Measurements from ENCODE around the gene COMMD4.

Gene COMMD4

DNA sequence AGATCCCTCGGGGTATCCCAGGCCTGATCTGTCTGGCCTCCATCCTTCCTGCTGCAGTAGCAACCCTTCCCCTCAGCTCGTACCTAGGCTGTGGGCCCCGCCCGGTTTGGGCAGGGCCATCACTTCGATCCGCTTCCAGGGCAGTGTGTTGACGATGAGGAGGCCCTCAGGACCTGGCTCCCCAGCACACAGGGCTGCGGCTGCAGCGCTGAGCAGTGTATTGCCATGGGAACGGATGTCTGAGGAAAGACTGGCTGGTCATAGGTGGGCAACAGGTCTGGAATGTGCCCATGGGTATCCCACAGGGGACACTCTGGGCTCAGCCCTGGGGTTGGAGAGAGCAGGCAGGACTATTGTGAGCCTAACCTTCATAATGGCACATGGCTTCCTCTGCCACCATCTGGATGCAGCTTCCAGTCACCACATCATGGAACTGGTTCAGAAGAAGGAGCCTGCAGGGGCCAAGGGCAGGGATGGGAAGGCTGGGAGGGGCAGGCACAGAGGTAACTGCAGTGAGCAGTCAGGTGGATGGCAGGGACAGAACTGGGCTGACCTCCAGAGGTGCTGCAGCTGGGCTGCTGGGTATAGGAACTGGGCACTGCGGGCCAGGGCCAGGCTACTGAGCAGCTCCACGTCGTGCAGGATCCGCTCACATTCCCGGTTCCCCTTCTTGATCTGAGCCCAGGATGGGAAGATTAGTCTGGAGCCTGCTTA lies 23.8 kb downstream of the COMMD4 start:
- H3K4me1 ChIP-seq (ENCODE audit: insufficient read depth, insufficient read length), result peaks cover 7% of the 10 kb centered on the region
- no peak for TF ChIP-seq ZNF274 (IDR thresholded peaks at IDR 0.05; ENCODE audit: low read depth, low read length)
- no peak for TF ChIP-seq YY1 (IDR thresholded peaks at IDR 0.05; ENCODE audit: insufficient read depth, insufficient read length)
- no peak for TF ChIP-seq SUZ12 (IDR thresholded peaks at IDR 0.05; ENCODE audit: extremely low read depth, insufficient read depth, insufficient read length)
- H3K9me3 ChIP-seq (ENCODE audit: insufficient read depth, low read length), result no peaks in the 10 kb centered on the region
- no peaks in the 10 kb centered on the region for H3K27me3 ChIP-seq (ENCODE audit: insufficient read depth, insufficient read length)
- no peak for DNase-seq (ENCODE audit: low read depth, low spot score)
- no peak overlapping the region for H3K4me3 ChIP-seq (ENCODE audit: insufficient read length, low read depth)
- H3K36me3 ChIP-seq (ENCODE audit: insufficient read depth, insufficient read length, low read length), result peaks cover 91% of the 10 kb centered on the region
- H3K9ac ChIP-seq (ENCODE audit: insufficient read length, low read depth), result no peak overlapping the region

DNA sequence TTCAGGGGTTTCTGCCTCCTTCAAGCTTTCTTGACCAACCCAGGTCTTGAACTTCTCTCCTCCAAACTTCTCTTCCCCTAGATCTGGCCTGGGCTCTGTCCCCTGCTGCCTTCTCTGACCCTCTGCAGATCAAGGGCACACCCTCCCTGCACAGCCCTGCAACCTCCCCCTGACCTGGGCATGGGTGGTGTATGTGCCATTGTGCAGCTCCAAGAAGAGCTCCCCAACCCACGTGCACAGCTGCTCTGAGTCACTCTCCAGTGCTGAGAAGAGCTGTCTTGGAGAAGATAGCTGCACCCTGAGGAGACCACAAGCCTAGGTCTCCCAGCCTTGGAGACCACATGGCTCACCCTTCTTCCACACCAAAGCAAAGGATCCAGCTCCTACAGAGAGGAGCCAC lies 24.5 kb downstream of the COMMD4 start:
- Histone ChIP-seq H3K9me3 (ENCODE audit: insufficient read depth, low read length) (no peaks in the 10 kb centered on the region), H3K4me3 (ENCODE audit: insufficient read length, low read depth) (no peak overlapping the region), H3K36me3 (ENCODE audit: insufficient read depth, insufficient read length, low read length) (peaks cover 91% of the 10 kb centered on the region), H3K27me3 (ENCODE audit: insufficient read depth, insufficient read length) (no peaks in the 10 kb centered on the region), H3K9ac (ENCODE audit: insufficient read length, low read depth) (no peak overlapping the region), H3K4me1 (ENCODE audit: insufficient read depth, insufficient read length) (peaks cover 5% of the 10 kb centered on the region)
- no peak for TF ChIP-seq SUZ12 (IDR thresholded peaks at IDR 0.05; ENCODE audit: extremely low read depth, insufficient read depth, insufficient read length)
- TF ChIP-seq ZNF274 (IDR thresholded peaks at IDR 0.05; ENCODE audit: low read depth, low read length), result no peak
- TF ChIP-seq YY1 (IDR thresholded peaks at IDR 0.05; ENCODE audit: insufficient read depth, insufficient read length), result no peak
- DNase-seq (ENCODE audit: low read depth, low spot score), result no peak

DNA sequence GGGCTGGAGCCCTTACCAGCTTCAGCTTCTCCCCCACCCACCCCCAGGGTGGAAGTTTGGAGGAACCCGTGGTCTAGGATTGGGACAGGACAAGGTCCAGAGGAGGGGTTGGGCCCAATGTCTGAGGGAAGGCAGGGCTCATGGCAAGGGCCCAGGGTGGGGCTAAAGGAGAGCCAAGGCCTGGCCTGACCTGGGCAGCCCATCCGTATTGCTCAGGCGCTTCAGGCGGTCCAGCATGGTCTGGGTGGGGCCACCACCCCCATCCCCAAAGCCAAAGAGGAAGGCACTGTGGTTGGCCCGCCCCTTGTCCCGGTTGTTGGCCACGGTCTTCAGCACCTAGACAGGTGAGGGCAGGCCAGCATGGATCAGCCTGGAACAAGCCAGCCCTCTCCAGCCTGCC lies 25.0 kb downstream of the COMMD4 start:
- no peaks in the 10 kb centered on the region for H3K9me3 ChIP-seq (ENCODE audit: insufficient read depth, low read length)
- no peaks in the 10 kb centered on the region for H3K27me3 ChIP-seq (ENCODE audit: insufficient read depth, insufficient read length)
- TF ChIP-seq SUZ12 (IDR thresholded peaks at IDR 0.05; ENCODE audit: extremely low read depth, insufficient read depth, insufficient read length) (no peak), ZNF274 (IDR thresholded peaks at IDR 0.05; ENCODE audit: low read depth, low read length) (no peak), YY1 (IDR thresholded peaks at IDR 0.05; ENCODE audit: insufficient read depth, insufficient read length) (no peak)
- DNase-seq (ENCODE audit: low read depth, low spot score), result no peak
- H3K36me3 ChIP-seq (ENCODE audit: insufficient read depth, insufficient read length, low read length), result peaks cover 92% of the 10 kb centered on the region
- no peak overlapping the region for H3K9ac ChIP-seq (ENCODE audit: insufficient read length, low read depth)
- H3K4me3 ChIP-seq (ENCODE audit: insufficient read length, low read depth), result no peak overlapping the region
- peaks cover 5% of the 10 kb centered on the region for H3K4me1 ChIP-seq (ENCODE audit: insufficient read depth, insufficient read length)

DNA sequence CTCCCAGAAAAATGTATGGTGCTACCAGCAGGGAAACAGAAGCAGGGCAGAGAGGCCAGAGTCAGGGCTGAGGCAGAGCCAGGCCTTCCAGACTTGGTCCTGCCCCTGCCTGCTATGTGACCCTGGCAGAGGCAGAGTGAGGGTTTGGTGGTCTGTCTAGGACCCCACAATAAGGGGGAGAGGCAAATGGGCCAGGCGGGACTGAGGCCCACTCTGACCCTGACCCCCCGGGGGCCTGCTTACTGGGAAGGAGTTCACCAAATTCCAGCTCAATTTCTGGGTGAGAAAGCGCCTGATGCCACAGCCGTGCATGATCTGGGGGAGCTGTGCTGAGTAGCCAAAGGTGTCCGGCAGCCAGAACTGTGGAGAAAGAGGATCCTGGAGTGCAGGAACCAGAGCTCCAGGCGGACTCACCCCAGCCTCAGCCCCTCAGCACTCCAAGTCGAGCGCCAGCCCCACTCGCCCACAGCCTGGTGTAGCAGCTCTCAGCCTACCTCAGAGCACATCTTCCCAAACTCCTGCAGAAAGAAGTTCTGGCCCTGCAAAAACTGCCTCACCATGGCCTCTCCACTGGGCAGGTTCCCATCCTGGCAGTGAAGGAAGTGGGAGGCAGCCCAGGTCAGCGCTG lies 25.6 kb downstream of the COMMD4 start:
- TF ChIP-seq YY1 (IDR thresholded peaks at IDR 0.05; ENCODE audit: insufficient read depth, insufficient read length) (no peak), ZNF274 (IDR thresholded peaks at IDR 0.05; ENCODE audit: low read depth, low read length) (no peak), SUZ12 (IDR thresholded peaks at IDR 0.05; ENCODE audit: extremely low read depth, insufficient read depth, insufficient read length) (no peak)
- Histone ChIP-seq H3K9ac (ENCODE audit: insufficient read length, low read depth) (no peak overlapping the region), H3K36me3 (ENCODE audit: insufficient read depth, insufficient read length, low read length) (peaks cover 92% of the 10 kb centered on the region)

DNA sequence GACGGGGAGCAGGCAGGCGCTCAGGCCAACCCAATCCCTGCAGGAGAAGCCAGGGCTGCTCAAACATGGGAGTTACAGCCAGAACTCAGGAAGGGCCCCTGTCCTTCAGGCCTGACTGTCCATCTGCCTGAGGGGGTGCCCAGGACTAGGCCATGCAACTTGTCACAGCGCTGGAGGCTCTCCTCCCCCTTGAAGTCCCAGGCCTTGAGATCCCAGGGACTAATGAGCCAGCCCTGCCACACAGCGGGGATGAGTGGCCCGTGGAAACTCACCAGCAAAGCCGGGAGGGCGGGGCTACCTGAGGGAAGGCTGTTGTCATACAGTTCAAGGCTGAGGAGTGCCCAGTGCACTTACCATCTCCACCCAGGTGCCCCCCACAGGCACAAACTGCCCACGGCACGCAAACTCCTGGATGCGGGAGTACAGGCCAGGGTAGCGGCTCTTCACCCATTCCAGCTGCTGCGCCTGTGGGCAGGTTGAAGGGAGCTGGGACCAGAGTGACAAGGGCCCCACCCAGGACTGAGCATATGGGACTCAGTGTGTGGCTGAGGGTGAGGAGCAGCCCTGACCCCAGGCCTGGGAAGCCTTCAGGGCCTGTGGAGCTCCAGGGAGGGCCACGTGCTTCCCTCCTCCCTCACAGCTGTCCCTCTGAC lies 26.3 kb downstream of the COMMD4 start:
- peaks cover 5% of the 10 kb centered on the region for H3K4me1 ChIP-seq (ENCODE audit: insufficient read depth, insufficient read length)
- TF ChIP-seq SUZ12 (IDR thresholded peaks at IDR 0.05; ENCODE audit: extremely low read depth, insufficient read depth, insufficient read length), result no peak
- no peak for TF ChIP-seq ZNF274 (IDR thresholded peaks at IDR 0.05; ENCODE audit: low read depth, low read length)
- no peak for TF ChIP-seq YY1 (IDR thresholded peaks at IDR 0.05; ENCODE audit: insufficient read depth, insufficient read length)
- DNase-seq (ENCODE audit: low read depth, low spot score), result no peak
- H3K9ac ChIP-seq (ENCODE audit: insufficient read length, low read depth), result no peak overlapping the region
- no peak overlapping the region for H3K4me3 ChIP-seq (ENCODE audit: insufficient read length, low read depth)
- H3K36me3 ChIP-seq (ENCODE audit: insufficient read depth, insufficient read length, low read length), result peaks cover 92% of the 10 kb centered on the region
- H3K9me3 ChIP-seq (ENCODE audit: insufficient read depth, low read length), result no peaks in the 10 kb centered on the region
- no peaks in the 10 kb centered on the region for H3K27me3 ChIP-seq (ENCODE audit: insufficient read depth, insufficient read length)

More for the DNA sequence above, 25.6 kb downstream of the COMMD4 start:
- Histone ChIP-seq H3K4me3 (ENCODE audit: insufficient read length, low read depth) (no peak overlapping the region), H3K9me3 (ENCODE audit: insufficient read depth, low read length) (no peaks in the 10 kb centered on the region), H3K27me3 (ENCODE audit: insufficient read depth, insufficient read length) (no peaks in the 10 kb centered on the region), H3K4me1 (ENCODE audit: insufficient read depth, insufficient read length) (peaks cover 5% of the 10 kb centered on the region)
- DNase-seq (ENCODE audit: low read depth, low spot score), result no peak

DNA sequence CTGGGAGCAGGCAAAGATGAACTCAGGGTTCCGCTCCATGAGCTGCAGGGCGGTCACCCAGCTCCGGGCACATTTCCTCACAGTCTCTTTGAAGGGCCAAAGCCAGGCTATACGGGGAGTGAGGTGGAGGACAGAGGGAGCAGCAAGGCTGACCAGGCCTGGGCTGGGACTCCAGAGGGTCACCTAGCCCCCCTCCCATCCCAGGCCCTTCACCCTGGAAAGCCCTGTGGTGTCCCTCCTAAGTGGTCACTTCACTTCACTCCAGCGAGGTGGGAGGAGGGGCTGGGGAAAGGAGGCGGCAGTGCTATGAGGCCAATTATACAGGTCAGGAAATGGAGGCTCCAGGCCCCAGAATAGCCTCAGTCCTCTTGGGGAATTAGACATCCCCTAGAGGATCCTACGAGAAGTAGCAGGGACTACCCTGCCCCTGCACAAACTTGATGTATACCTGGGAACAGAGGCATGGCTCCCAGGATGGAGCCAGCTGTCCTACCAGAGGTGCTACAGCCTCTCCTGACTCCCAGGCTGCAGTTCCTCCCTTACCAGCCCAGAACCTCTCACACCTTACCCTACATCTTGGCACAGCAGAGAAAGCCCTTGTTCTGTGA lies 26.9 kb downstream of the COMMD4 start:
- Histone ChIP-seq H3K9me3 (ENCODE audit: insufficient read depth, low read length) (no peaks in the 10 kb centered on the region), H3K4me3 (ENCODE audit: insufficient read length, low read depth) (no peak overlapping the region), H3K4me1 (ENCODE audit: insufficient read depth, insufficient read length) (peaks cover 8% of the 10 kb centered on the region), H3K9ac (ENCODE audit: insufficient read length, low read depth) (no peak overlapping the region), H3K27me3 (ENCODE audit: insufficient read depth, insufficient read length) (no peaks in the 10 kb centered on the region), H3K36me3 (ENCODE audit: insufficient read depth, insufficient read length, low read length) (peaks cover 93% of the 10 kb centered on the region)
- TF ChIP-seq SUZ12 (IDR thresholded peaks at IDR 0.05; ENCODE audit: extremely low read depth, insufficient read depth, insufficient read length) (no peak), YY1 (IDR thresholded peaks at IDR 0.05; ENCODE audit: insufficient read depth, insufficient read length) (no peak), ZNF274 (IDR thresholded peaks at IDR 0.05; ENCODE audit: low read depth, low read length) (no peak)
- no peak for DNase-seq (ENCODE audit: low read depth, low spot score)

DNA sequence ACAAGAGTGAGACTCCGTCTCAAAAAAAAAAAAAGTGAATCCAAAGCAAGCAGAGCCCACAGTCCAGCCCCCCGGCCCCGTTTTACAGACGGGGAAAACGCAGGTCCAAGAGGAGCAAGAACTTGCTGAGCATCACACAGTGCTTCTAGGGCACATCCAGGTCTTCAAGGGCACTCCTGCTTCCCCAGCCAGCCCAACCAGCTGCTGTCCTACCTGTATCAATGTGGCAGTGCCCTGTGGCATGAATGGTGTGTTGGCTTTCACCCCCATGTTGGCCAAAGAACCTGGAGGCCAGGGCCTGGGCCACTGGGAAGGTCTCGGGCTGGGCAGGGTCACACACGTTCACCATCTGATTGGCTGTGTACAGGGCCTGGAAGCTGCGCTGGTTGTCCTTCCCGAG lies 27.9 kb downstream of the COMMD4 start:
- Histone ChIP-seq H3K4me3 (ENCODE audit: insufficient read length, low read depth) (no peak overlapping the region), H3K9me3 (ENCODE audit: insufficient read depth, low read length) (no peaks in the 10 kb centered on the region), H3K9ac (ENCODE audit: insufficient read length, low read depth) (no peak overlapping the region), H3K27me3 (ENCODE audit: insufficient read depth, insufficient read length) (no peaks in the 10 kb centered on the region), H3K4me1 (ENCODE audit: insufficient read depth, insufficient read length) (peaks cover 8% of the 10 kb centered on the region), H3K36me3 (ENCODE audit: insufficient read depth, insufficient read length, low read length) (peaks cover 83% of the 10 kb centered on the region)
- DNase-seq (ENCODE audit: low read depth, low spot score), result no peak
- TF ChIP-seq YY1 (IDR thresholded peaks at IDR 0.05; ENCODE audit: insufficient read depth, insufficient read length) (no peak), SUZ12 (IDR thresholded peaks at IDR 0.05; ENCODE audit: extremely low read depth, insufficient read depth, insufficient read length) (no peak), ZNF274 (IDR thresholded peaks at IDR 0.05; ENCODE audit: low read depth, low read length) (no peak)

All from NT2/D1 (cell line).